Fibroblast of skin of back (primary cell): ENCODE data around the gene IMMP2L.

ENCODE experiments used
- DNase-seq: peaks from one replicate; pipeline ENCODE4 v3.0.0-alpha.2; 2013

IMMP2L gene

DNA sequence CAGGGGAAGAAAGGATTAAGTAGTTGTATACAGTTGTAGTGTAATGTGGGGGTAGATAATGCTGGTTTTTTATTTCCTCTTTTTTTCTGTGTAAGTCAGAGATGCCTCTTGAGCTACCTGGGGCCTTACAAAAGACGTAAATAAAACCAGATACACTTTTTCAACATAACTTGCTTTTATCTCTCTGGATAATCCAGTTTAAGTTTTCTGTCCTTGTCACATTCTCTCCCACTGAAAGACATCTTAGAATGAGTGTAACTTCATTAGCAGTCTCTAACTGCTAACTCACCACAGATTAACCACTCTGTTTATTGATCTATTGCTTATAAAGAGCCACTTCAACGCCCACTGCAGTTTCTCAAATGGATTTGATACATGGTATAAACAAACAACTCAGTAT, 535.5 kb downstream of the IMMP2L start:
- no peak for DNase-seq

DNA sequence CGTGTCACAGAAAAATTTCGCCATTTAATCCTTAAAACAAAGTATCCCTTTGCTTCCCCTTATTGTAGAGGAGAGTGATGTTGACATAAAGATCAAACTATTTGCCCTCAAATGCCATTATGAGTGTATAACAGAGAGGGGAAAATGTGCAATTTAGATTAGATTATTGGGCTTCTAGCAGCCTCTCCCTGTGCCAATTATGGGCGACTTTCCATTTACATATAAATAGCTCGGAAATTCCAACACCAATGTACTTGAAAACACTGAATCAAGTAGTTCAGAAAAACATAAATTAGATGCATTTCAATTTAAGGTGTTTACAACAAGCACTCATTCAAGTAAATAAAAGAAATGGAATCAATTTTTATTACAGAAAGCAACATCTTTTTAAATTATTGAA, 535.9 kb downstream of the IMMP2L start:
- DNase-seq, result no peak

DNA sequence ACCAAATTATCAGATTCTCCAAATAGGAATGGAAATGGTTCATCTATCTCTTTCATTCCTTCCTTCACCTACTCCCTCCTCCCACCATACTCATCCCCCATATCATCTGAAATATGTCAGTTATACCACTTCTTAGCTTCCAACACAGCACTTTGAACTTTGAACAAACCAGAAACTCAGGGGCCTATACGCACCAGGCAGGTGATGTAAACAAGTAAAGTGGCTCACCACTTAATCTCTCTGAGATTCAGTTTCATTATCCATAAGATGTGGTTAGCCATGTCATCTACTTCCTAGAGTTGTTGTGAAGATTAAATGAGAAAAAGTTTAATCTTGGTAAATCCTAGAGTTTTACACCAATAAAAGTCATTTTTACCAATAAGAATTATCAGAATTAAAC, 537.3 kb downstream of the IMMP2L start:
- DNase-seq, result no peak

DNA sequence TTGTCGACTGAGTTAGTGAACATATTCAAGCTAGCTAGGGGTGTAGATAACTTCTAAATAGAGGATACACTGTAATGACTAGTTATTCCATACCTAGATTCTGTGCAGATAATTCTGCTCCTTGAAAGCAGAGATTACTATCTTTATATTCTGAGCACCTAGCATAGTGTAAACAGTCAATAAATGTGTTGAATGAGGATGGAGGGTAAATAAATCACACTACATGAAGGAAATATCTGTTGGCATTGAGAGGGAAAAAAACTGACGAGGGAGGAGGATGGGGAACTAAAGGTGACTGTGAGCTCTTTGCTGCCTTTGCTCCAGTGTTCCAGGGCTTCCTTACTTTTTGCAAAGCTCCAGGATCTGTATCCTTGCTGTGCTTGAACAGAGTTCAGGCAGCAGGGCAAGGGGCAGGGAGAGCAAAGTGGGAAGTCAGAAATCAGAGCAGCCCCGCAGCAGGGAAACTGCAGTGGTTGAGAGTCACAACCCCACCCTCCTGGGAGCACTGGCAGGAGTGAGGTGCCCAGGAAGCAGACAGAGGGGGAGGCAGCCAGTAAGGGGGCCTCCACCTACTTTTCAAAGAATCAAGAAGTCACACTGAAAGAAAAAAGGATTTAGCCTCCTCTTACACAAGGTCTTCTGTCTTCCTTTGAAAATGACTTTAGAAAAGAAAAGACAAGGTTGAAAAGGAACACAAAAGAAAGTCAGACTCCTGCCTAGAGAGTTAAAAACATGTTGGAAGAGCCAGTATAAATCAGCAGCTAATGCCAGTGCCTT, 543.1 kb downstream of the IMMP2L start:
- DNase-seq, result no peak

DNA sequence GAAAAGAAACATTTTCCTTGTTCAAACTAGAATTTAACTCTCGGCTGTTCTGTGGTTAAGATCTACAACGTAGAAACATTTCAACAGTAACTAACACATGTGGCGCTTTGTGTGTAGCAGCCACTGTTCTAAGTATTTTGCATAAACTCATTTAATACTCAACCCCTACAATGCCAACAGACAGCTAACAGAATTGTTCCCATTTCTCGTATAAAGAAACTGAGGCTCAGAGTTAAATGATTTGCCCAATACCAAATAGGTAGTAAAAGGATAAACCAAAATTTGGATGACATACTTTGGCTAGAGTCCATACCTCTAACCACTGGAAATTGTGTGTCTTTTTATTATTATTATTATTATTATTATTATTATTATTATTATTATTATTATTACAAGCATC, 543.8 kb downstream of the IMMP2L start:
- no peak for DNase-seq

DNA sequence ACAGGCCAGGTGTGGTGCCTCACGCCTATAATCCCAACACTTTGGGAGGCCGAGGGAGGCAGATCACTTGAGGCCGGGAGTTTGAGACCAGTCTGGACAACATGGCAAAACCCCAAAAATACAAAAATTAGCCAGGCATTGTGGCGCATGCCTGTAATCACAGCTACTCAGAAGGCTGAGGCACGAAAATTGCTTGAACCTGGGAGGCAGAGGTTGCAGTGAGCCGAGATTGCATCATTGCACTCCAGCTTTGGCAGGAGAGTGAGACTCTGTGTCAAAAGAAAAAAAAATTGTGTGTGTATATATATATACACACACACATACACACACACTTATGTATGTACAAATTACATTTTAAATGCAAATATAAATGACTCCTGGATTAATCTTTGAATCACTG, 548.2 kb downstream of the IMMP2L start:
- no peak for DNase-seq

DNA sequence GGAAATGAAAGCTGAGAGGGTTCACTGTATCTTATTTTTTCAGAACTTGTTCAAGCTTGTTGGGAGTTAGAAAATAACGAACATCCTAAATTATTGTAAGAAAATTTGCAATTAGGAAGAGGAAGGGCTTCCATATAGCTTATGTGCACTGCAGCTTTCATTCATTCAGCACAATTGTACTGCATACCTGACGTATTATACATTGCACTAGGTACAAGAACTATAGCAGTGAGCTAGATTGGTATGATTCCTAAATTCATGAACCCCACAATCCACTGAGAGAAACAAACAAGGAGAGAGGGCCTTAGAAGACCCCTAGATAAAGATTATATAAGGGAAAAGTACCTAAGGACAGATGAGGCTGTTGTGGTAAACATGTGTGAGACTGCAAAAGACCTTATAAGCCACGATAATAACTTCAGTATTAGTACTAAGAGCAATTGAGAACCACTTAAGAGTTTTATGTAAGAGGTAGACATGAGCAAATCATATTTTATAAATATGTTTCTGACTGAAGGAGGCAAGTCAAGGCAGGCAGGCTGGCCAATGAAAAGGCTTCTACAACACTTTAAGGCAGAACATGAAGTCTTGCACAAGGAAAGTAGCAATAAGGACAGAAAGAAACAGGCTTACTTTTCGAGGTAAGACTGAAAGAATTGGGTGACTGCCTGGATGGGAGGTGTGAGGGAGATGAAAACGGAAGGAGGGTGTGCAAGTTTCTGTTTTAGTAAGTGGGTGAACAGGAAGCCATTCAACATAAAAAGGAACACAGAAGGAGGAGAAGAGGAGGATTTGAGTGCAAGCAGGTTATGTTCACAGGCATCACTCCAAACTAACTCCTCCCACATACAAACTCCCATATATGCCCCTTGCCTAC, 549.3 kb downstream of the IMMP2L start:
- no peak for DNase-seq

DNA sequence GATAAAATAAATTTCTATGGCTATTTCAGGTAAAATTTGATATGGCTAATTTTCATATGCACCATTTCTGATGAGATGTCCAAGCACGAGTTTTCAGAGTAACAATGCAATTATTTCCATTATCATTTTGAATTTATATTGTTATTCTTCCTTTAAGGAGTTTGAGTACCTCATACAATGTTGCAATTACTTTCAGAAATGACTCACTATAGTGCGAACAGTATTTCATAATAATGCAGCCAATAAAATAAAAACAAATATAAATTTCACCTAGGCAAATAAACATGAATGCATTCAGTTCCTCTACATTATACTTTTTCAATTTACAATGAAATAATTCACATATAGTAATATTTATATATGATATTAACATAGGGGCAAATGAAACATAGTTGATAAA, 550.1 kb downstream of the IMMP2L start:
- DNase-seq, result no peak

DNA sequence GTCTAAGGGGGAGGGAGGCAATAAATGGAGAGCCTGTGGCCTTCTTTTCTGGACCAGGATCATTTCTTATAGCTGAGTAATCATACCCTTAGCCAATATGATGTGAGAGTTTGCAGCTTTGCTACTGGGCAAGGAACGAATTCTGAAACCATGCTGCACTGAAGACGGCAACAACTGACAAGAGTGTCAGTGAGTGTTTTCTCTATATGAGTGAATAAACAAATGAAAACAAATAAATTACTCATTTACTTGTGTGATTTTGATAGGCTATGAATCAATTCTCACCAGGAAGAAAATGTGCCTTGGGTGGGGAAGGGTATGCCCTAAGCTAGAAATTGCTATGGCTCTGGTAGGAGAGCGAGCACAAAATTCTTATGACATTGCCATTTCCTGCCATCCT, 550.8 kb downstream of the IMMP2L start:
- DNase-seq, result peak; percentile 23

DNA sequence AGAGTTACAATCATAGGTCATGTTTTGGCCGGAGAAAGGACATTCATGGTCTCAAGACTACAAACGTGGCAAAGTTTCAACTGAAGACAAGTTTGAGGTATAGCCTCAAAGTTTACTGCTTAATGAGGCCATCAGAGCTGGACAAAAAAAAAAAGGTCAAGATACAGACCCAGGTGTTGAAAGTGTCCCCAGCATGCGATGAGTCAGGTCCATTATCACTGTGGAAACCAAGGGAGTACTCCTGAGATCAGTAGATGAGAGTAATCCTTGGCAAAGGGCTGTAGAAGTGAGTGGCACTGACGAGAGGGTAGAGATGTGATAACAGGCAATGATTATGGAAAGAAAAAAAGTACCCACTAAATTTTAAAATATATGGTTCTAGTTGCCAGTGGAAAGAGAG, 551.5 kb downstream of the IMMP2L start:
- no peak for DNase-seq

DNA sequence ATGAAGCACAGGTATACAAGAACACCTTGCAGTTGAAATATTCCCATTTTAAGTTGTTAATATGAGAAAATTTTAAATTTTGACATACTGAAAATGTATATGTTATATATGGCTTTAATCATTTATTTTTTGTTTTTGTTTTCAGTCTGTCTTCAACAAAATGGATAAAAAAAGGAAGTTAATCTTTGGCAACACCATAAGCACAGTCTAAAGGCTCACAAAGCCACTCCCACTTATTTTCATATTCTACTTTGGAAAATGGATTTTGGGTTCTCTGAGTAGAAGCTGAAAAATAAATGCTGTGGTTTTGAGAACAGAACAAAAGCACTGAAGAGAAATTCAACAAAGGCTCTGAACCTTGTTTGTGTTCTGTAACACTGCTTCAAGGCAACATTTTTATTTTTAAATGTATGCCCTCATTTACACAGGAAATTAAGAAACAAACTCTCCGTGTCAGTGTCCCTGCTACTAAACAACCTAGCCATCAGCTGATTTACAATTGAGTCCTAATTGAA, 552.7 kb downstream of the IMMP2L start:
- no peak for DNase-seq

DNA sequence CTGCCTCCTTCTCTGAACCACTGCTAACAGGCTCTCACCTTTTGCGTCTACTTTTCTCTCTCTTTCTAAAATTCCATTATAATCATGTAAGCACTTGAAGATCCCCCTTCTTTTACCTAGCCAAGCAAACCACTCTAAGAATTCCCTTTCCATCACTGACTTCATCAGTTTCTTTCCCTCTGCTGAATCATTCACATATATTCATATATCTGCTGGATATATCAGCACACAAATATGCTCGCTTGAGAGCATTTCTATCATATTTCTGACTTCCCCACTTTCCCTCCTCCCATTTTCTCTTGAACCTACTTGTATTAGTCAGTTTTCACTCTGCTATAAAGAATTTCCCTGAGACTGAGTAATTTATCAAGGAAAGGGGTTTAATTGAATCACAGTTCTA, 555.6 kb downstream of the IMMP2L start:
- peak; percentile 91 for DNase-seq

DNA sequence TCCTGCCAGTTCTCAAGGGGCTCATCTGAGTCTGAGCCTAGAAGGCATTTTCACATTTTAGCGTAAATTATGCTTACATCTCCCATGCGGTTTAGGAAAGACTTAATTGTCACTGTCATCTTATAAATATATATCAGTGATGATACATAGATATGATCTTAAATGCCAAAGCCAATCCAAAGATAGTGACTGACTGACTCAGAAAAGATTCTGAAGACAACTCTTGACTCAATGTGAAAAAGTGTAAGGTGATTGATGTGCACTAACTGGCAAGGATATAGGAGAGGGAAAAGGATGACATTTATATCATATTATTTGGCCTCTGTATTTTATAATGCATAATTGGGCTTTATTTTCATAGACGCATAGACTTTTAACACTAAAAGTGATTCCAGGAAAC, 556.3 kb downstream of the IMMP2L start:
- DNase-seq, result peak; percentile 36

DNA sequence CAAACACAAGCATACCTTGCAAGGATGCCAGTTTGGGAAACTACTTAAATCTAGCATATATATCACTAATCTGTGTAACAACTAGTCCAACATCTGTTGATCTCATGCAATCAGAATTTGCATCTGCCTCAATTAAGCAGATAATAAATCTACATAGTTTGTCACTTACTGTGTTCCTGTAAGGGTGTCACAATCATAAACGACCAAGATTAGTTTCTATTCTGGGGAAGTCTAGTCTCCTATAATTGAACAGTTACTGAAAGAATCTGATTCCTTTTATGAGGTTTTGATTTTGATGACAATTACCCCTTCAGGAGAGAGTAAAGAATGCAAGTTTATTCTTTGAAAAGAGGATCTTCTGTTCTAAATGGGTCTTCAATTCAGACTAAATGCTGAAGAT, 556.8 kb downstream of the IMMP2L start:
- peak; percentile 14 for DNase-seq

DNA sequence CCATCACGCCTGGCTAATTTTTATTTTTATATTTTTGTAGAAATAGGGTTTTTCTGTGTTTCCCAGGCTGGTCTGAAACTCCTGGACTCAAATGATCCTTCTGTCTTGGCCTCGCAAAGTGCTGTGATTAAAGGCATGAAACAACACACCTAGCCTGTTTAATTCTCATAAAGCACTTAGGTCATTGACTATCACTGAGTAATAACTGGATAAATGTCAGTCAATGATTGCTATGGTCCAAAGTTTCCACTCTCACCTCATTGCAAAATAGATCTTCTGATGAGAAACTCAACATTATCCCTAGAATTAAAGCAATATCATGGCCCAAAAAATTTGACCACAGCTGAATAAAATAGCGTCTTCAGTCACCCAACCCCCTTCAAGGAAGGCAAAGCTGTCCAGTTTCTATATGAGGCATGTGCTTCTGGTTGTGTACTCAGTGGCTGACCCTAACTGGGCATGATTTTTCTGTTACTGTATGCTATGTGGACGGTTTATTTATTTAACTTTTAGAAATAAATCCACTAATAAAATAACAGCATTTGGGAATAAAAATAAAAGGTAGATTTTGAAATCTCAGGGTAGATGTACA, 557.9 kb downstream of the IMMP2L start:
- DNase-seq, result no peak

DNA sequence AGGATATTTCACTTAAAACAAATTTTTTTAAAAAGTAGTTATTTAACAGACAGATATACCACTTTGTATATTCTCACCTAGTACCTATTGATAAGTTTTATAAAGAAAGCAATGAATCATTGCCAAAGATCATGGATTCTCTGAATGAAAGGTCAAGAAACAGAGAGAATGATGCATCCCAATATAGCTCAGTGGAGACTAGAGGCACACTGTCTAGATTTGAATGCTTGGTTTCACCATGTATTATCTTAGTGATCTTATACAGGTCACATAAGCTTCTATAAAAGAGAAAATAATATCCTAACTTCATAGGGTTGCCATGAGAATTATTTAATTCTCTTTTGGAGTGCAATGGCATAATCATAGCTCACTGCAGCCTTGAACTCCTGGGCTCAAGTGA, 558.4 kb downstream of the IMMP2L start:
- DNase-seq, result no peak

DNA sequence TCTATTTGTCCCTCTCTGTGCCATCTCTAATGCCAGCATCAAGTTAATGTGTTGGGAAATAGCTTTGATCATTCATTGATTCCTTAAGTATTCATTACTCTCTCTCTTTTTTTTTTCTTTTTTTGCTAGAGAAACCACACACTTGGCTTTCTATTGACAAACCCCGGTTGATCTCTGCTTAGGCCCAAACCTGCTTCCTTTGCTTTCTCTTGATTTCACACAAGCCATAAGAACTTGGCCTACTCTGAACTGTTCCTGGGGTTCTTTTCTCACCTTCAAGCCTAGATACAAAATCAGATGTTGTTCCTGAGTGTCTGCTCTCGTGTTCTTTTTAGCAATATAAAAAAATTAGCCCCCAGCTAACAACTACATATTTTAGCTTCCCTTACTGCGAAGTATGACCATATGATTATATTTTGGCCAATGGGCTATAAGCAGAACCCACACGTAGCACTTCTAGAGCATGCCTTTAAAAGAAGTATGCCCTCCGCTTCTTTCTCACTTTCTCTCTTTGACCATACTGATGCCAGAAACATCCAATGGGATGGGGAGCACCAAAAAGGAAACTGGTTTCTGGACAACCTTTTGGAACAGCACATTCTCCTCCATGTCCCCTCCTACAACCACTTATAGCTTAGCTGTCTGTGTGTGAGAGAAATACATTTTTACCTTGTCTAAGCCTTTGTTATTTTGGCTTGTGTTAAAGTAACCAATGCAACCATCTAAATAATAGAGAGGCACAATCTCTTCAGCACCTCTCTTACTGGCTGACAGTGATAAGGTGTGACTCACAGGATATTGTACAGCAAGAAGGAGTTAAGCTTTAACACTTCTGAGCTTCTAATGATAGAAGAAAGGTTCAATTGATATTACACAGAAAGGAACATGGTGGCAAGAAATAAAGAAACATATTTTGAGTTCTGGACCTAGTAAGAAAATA, 568.0 kb downstream of the IMMP2L start:
- DNase-seq, result no peak

DNA sequence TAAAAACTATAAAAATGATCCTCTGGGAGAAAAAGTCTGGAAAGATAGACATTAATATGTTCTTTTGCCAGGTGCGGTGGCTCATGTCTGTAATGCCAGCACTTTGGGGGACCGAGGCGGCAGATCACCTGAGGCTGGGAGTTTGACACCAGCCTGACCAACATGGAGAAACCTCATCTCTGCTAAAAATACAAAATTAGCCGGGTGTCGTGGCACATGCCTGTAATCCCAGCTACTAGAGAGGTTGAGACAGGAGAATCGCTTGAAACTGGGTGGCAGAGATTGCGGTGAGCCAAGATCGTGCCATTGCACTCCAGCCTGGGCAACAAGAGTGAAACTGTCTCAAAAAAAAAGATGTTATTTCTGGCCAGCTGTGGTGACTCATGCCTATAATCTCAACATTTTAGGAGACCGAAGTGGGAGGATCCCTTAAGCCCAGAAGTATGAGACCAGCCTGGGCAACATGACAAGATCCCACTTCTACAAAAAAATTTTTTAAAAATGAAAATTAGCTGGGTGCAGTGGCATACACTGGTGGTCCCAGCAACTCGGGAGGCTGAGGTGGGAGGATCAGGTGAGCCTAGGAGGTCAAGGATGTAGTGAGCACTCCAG, 573.3 kb downstream of the IMMP2L start:
- peak; percentile 31 for DNase-seq

DNA sequence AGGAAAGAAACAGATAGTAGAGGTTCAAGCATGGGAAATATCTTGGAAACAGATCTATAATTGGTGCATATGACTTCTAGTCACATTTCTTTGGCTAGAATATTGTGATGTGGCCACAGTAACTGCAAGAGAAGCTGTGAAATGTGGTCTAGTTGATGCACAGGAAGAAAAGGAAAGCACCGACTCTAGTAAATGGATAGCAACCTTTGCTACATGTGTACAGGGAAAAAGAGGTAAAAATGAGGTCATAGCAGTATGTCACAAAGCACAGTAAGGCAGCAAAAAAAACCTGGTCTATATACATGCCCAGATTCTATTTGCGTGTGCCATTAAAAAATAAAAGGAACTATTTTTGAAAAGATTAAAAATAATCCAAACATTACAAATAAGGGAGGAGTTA, 573.9 kb downstream of the IMMP2L start:
- no peak for DNase-seq

DNA sequence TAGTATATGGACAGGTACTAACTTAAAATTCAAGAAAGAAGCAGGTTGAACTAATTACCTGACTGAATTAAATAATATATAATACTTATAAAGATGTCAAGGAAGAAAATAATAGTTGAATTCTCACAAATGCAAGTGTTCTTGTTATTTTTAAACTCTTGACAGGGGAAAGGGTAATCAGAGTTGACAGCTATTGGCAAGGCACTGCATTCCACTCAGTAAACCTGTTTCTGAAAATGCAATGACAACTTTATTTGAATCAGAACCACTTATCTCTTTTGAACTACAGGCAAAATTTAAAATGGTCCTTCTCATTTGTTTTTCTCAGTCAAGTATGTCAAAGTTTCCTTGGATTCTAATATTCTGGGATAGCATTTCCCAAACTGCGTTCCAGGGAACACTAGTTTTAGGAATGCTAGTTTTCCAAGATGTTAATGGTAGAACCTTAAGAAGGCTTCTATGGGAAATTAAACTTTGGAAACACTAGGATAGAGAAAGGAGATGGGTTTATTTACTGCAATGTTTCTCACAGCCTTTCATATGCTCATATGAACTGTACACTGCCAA, 575.1 kb downstream of the IMMP2L start:
- no peak for DNase-seq

DNA sequence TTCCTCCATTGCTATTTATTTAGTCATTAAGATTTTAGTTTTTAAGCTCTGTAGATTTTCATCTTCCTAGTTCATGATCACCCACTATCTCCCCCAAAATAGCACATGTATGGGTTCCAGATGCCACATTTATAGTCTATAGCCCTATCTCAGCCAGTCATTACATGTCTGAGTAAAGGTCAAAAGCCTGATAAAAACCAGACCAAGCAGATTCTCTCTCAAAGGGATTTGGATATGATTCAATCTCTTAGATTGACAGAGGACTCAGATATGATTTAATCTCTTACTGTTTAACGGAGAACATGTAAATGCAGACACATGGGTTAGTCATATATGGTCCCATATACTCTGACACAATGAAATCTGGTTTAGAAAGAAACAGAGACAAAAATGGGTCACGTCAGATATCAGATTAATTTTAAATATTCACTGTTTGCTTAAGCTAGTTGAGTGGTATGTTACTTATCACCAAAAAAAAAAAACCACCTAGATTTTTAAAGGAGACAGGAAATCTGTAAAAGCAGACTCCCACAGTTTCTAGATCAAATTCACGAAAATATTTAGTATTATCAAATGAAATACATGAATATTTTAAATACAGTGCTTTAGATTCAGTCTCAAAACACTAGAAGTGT, 578.4 kb downstream of the IMMP2L start:
- DNase-seq, result no peak
